ENCODE results near the gene MDFIC2. TPM values are rescaled to one million over a fixed set of nuclear protein-coding genes. Genes with fewer than 3 reads are reported as not detected.

Gene MDFIC2
- total RNA-seq, 2 experiments from 2014 or later, result not detected

- no peak overlapping the region for H3K4me3 Mint-ChIP-seq
- CTCF ChIA-PET, result no interaction called here
Measured at GRCh38 chr3:70201975-70202374, 110.5 kb downstream of the MDFIC2 start.

GRCh38 chr3:70189884-70190473, 122.5 kb downstream of the MDFIC2 start:
- no peaks in the 10 kb centered on the region for H3K9me3 Mint-ChIP-seq
- intact Hi-C loops (cut with micrococcal nuclease), result no loop called here
- no peak for DNase-seq
- no peak overlapping the region for H3K4me3 Mint-ChIP-seq
- H3K36me3 Mint-ChIP-seq, result no peaks in the 10 kb centered on the region
- ChIA-PET POLR2A (no interaction called here), CTCF (no interaction called here)
- H3K27ac Mint-ChIP-seq, result no peak overlapping the region
- H3K27me3 Mint-ChIP-seq, result no peaks in the 10 kb centered on the region
- H3K4me1 Mint-ChIP-seq (ENCODE audit: low read depth), result no peaks in the 10 kb centered on the region

More at GRCh38 chr3:70201975-70202374, 110.5 kb downstream of the MDFIC2 start:
- intact Hi-C loops (cut with micrococcal nuclease), result no loop called here
- no peak for DNase-seq
- Mint-ChIP-seq H3K27ac (no peak overlapping the region), H3K4me1 (ENCODE audit: low read depth) (no peaks in the 10 kb centered on the region), H3K27me3 (no peaks in the 10 kb centered on the region), H3K36me3 (no peaks in the 10 kb centered on the region), H3K9me3 (no peaks in the 10 kb centered on the region)
- POLR2A ChIA-PET, result no interaction called here

GRCh38 chr3:70186221-70186620, 126.2 kb downstream of the MDFIC2 start:
- Mint-ChIP-seq H3K4me3 (no peak overlapping the region), H3K9me3 (no peaks in the 10 kb centered on the region), H3K36me3 (no peaks in the 10 kb centered on the region), H3K4me1 (ENCODE audit: low read depth) (no peaks in the 10 kb centered on the region), H3K27me3 (peaks cover 1% of the 10 kb centered on the region), H3K27ac (no peak overlapping the region)
- intact Hi-C loops (cut with micrococcal nuclease), result no loop called here
- POLR2A ChIA-PET, result no interaction called here
- CTCF ChIA-PET, result no interaction called here
- no peak for DNase-seq

GRCh38 chr3:70185661-70186060, 126.8 kb downstream of the MDFIC2 start:
- no peaks in the 10 kb centered on the region for H3K9me3 Mint-ChIP-seq
- H3K27ac Mint-ChIP-seq, result no peak overlapping the region
- no peak for DNase-seq
- ChIA-PET CTCF (no interaction called here), POLR2A (no interaction called here)
- H3K36me3 Mint-ChIP-seq, result no peaks in the 10 kb centered on the region
- no peaks in the 10 kb centered on the region for H3K4me1 Mint-ChIP-seq (ENCODE audit: low read depth)
- H3K27me3 Mint-ChIP-seq, result peaks cover 1% of the 10 kb centered on the region
- intact Hi-C loops (cut with micrococcal nuclease), result no loop called here
- no peak overlapping the region for H3K4me3 Mint-ChIP-seq

- no peaks in the 10 kb centered on the region for H3K9me3 Mint-ChIP-seq
- no peaks in the 10 kb centered on the region for H3K4me1 Mint-ChIP-seq (ENCODE audit: low read depth)
- CTCF ChIA-PET, result no interaction called here
- no peak for DNase-seq
- POLR2A ChIA-PET, result no interaction called here
- H3K27ac Mint-ChIP-seq, result no peak overlapping the region
- intact Hi-C loops (cut with micrococcal nuclease), result no loop called here
- H3K36me3 Mint-ChIP-seq, result no peaks in the 10 kb centered on the region
- no peak overlapping the region for H3K4me3 Mint-ChIP-seq
- H3K27me3 Mint-ChIP-seq, result peaks cover 1% of the 10 kb centered on the region
Measured at GRCh38 chr3:70183781-70184504, 128.5 kb downstream of the MDFIC2 start.

GRCh38 chr3:70182166-70182565, 130.3 kb downstream of the MDFIC2 start:
- Mint-ChIP-seq H3K4me3 (no peak overlapping the region), H3K9me3 (no peaks in the 10 kb centered on the region), H3K27ac (no peak overlapping the region), H3K36me3 (no peaks in the 10 kb centered on the region), H3K27me3 (peaks cover 1% of the 10 kb centered on the region), H3K4me1 (ENCODE audit: low read depth) (no peaks in the 10 kb centered on the region)
- POLR2A ChIA-PET, result no interaction called here
- DNase-seq, result no peak
- CTCF ChIA-PET, result no interaction called here
- intact Hi-C loops (cut with micrococcal nuclease), result no loop called here

- Mint-ChIP-seq H3K4me1 (ENCODE audit: low read depth) (no peaks in the 10 kb centered on the region), H3K36me3 (no peaks in the 10 kb centered on the region)
- POLR2A ChIA-PET, result no interaction called here
Measured at GRCh38 chr3:70180664-70181063, 131.8 kb downstream of the MDFIC2 start.

GRCh38 chr3:70179111-70179510, 133.3 kb downstream of the MDFIC2 start:
- Mint-ChIP-seq H3K36me3 (no peaks in the 10 kb centered on the region), H3K27ac (no peak overlapping the region), H3K27me3 (peaks cover 1% of the 10 kb centered on the region), H3K9me3 (no peaks in the 10 kb centered on the region), H3K4me1 (ENCODE audit: low read depth) (no peaks in the 10 kb centered on the region), H3K4me3 (no peak overlapping the region)
- POLR2A ChIA-PET, result no interaction called here
- CTCF ChIA-PET, result no interaction called here
- intact Hi-C loops (cut with micrococcal nuclease), result no loop called here
- no peak for DNase-seq

More at GRCh38 chr3:70180664-70181063, 131.8 kb downstream of the MDFIC2 start:
- intact Hi-C loops (cut with micrococcal nuclease), result no loop called here
- Mint-ChIP-seq H3K27ac (no peak overlapping the region), H3K27me3 (peaks cover 1% of the 10 kb centered on the region), H3K4me3 (no peak overlapping the region), H3K9me3 (no peaks in the 10 kb centered on the region)
- DNase-seq, result no peak
- CTCF ChIA-PET, result no interaction called here

- Mint-ChIP-seq H3K36me3 (no peaks in the 10 kb centered on the region), H3K9me3 (no peaks in the 10 kb centered on the region), H3K4me3 (no peak overlapping the region), H3K27me3 (peaks cover 1% of the 10 kb centered on the region), H3K4me1 (ENCODE audit: low read depth) (no peaks in the 10 kb centered on the region), H3K27ac (no peak overlapping the region)
- POLR2A ChIA-PET, result no interaction called here
- DNase-seq, result no peak
- CTCF ChIA-PET, result no interaction called here
- intact Hi-C loops (cut with micrococcal nuclease), result no loop called here
Measured at GRCh38 chr3:70177881-70178645, 134.4 kb downstream of the MDFIC2 start.

GRCh38 chr3:70176224-70176623, 136.2 kb downstream of the MDFIC2 start:
- CTCF ChIA-PET, result no interaction called here
- Mint-ChIP-seq H3K4me3 (no peak overlapping the region), H3K4me1 (ENCODE audit: low read depth) (no peaks in the 10 kb centered on the region), H3K27ac (no peak overlapping the region), H3K27me3 (no peaks in the 10 kb centered on the region), H3K36me3 (no peaks in the 10 kb centered on the region), H3K9me3 (no peaks in the 10 kb centered on the region)
- POLR2A ChIA-PET, result no interaction called here
- intact Hi-C loops (cut with micrococcal nuclease), result no loop called here
- DNase-seq, result no peak

GRCh38 chr3:70156808-70157207, 155.6 kb downstream of the MDFIC2 start:
- no peaks in the 10 kb centered on the region for H3K36me3 Mint-ChIP-seq
- ChIA-PET POLR2A (no interaction called here), CTCF (no interaction called here)
- H3K4me3 Mint-ChIP-seq, result no peak overlapping the region
- intact Hi-C loops (cut with micrococcal nuclease), result no loop called here
- no peaks in the 10 kb centered on the region for H3K27me3 Mint-ChIP-seq
- no peak for DNase-seq
- no peak overlapping the region for H3K27ac Mint-ChIP-seq
- H3K9me3 Mint-ChIP-seq, result no peaks in the 10 kb centered on the region
- no peaks in the 10 kb centered on the region for H3K4me1 Mint-ChIP-seq (ENCODE audit: low read depth)

GRCh38 chr3:70150599-70150998, 161.8 kb downstream of the MDFIC2 start:
- POLR2A ChIA-PET, result no interaction called here
- no peaks in the 10 kb centered on the region for H3K4me1 Mint-ChIP-seq (ENCODE audit: low read depth)
- intact Hi-C loops (cut with micrococcal nuclease), result no loop called here
- DNase-seq, result no peak
- no peak overlapping the region for H3K27ac Mint-ChIP-seq
- H3K9me3 Mint-ChIP-seq, result no peaks in the 10 kb centered on the region
- no peaks in the 10 kb centered on the region for H3K27me3 Mint-ChIP-seq
- CTCF ChIA-PET, result interaction anchor here (1.6 kb wide), 1 partner anchor 30 kb away, joined by 3 read pairs; no protein-coding TSS in a partner anchor
- no peaks in the 10 kb centered on the region for H3K36me3 Mint-ChIP-seq
- H3K4me3 Mint-ChIP-seq, result no peak overlapping the region
